ENCODE measurements around the gene P2RY11. TPM values are rescaled to one million over a fixed set of nuclear protein-coding genes. Genes with fewer than 3 reads are reported as not detected.

P2RY11 gene
- total RNA-seq, 1 experiment from 2014 or later, result 20.7 TPM

DNA sequence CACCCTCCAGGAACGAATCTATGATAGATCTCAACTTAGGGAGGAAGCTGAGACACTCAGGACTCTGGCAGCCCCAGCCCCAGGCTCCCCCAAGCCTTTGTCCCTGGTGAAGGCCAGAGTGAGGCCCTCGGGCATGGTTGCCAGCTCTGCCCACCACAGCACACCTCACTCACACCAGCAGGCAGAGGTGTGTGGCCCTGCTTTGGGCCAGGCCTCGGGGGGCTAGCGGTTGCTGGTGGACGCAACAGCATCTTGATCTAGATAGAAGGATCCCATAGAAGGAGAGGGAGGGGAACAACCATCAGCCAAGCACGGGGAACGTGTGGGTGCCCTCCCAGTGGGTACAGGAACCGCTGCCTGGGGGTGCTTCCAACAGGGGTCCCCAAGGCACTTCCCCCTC is 46.6 kb downstream of the P2RY11 start:
- TF ChIP-seq, protein P1, sequence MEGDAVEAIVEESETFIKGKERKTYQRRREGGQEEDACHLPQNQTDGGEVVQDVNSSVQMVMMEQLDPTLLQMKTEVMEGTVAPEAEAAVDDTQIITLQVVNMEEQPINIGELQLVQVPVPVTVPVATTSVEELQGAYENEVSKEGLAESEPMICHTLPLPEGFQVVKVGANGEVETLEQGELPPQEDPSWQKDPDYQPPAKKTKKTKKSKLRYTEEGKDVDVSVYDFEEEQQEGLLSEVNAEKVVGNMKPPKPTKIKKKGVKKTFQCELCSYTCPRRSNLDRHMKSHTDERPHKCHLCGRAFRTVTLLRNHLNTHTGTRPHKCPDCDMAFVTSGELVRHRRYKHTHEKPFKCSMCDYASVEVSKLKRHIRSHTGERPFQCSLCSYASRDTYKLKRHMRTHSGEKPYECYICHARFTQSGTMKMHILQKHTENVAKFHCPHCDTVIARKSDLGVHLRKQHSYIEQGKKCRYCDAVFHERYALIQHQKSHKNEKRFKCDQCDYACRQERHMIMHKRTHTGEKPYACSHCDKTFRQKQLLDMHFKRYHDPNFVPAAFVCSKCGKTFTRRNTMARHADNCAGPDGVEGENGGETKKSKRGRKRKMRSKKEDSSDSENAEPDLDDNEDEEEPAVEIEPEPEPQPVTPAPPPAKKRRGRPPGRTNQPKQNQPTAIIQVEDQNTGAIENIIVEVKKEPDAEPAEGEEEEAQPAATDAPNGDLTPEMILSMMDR (IDR thresholded peaks at IDR 0.05; ENCODE audit: unreplicated experiment), result no peak
- no peak for DNase-seq
- Mint-ChIP-seq H3K4me3 (ENCODE audit: low read depth, unreplicated experiment) (no peak overlapping the region), H3K36me3 (ENCODE audit: insufficient read depth, unreplicated experiment) (peaks cover 44% of the 10 kb centered on the region), H3K9me3 (ENCODE audit: low read depth, unreplicated experiment) (no peaks in the 10 kb centered on the region), H3K27me3 (ENCODE audit: unreplicated experiment) (no peaks in the 10 kb centered on the region), H3K27ac (ENCODE audit: unreplicated experiment) (no peak overlapping the region), H3K4me1 (ENCODE audit: low read depth, unreplicated experiment) (no peaks in the 10 kb centered on the region)
- CTCF ChIA-PET, result no interaction called here
- intact Hi-C loops (cut with micrococcal nuclease; ENCODE audit: unreplicated experiment), result no loop called here
- BruUV-seq (replicated peaks), result no TSS peak

GRCh38 chr19:10158485-10158884 is 47.0 kb downstream of the P2RY11 start:
- CTCF ChIA-PET, result no interaction called here
- no peak overlapping the region for H3K4me3 Mint-ChIP-seq (ENCODE audit: low read depth, unreplicated experiment)
- no peak overlapping the region for H3K27ac Mint-ChIP-seq (ENCODE audit: unreplicated experiment)
- DNase-seq, result no peak
- H3K4me1 Mint-ChIP-seq (ENCODE audit: low read depth, unreplicated experiment), result no peaks in the 10 kb centered on the region
- TF ChIP-seq, protein P1 (IDR thresholded peaks at IDR 0.05; ENCODE audit: unreplicated experiment), result no peak
- H3K36me3 Mint-ChIP-seq (ENCODE audit: insufficient read depth, unreplicated experiment), result peaks cover 48% of the 10 kb centered on the region
- no TSS peak for BruUV-seq (replicated peaks)
- no peaks in the 10 kb centered on the region for H3K27me3 Mint-ChIP-seq (ENCODE audit: unreplicated experiment)
- intact Hi-C loops (cut with micrococcal nuclease; ENCODE audit: unreplicated experiment), result no loop called here
- H3K9me3 Mint-ChIP-seq (ENCODE audit: low read depth, unreplicated experiment), result no peaks in the 10 kb centered on the region

GRCh38 chr19:10159610-10160009 is 48.1 kb downstream of the P2RY11 start:
- Mint-ChIP-seq H3K36me3 (ENCODE audit: insufficient read depth, unreplicated experiment) (peaks cover 44% of the 10 kb centered on the region), H3K27ac (ENCODE audit: unreplicated experiment) (no peak overlapping the region)

DNA sequence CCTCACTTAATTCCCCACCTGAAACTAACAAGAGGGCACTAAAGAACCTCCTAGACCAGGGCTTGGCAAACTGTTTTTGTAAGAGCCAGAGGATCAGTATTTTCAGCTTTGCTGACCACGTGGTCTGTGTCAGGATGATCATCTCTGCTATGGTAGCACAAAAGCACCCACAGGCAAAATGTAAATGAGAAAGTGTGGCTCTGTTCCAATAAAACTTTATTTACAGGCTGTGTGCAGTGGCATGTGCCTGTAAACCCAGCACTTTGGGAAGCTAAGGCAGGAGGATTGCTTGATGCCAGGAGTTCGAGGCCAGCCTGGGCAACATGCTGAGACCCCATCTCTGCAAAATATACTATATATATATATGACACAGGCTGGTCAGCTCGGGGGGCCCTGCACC is 52.0 kb downstream of the P2RY11 start:
- H3K4me3 Mint-ChIP-seq (ENCODE audit: low read depth, unreplicated experiment), result no peak overlapping the region
- TF ChIP-seq, protein P1 (IDR thresholded peaks at IDR 0.05; ENCODE audit: unreplicated experiment), result no peak
- intact Hi-C loops (cut with micrococcal nuclease; ENCODE audit: unreplicated experiment), result no loop called here
- no peak for DNase-seq
- H3K27ac Mint-ChIP-seq (ENCODE audit: unreplicated experiment), result no peak overlapping the region
- no TSS peak for BruUV-seq (replicated peaks)
- CTCF ChIA-PET, result no interaction called here
- H3K9me3 Mint-ChIP-seq (ENCODE audit: low read depth, unreplicated experiment), result no peaks in the 10 kb centered on the region
- no peaks in the 10 kb centered on the region for H3K4me1 Mint-ChIP-seq (ENCODE audit: low read depth, unreplicated experiment)
- peaks cover 46% of the 10 kb centered on the region for H3K36me3 Mint-ChIP-seq (ENCODE audit: insufficient read depth, unreplicated experiment)
- H3K27me3 Mint-ChIP-seq (ENCODE audit: unreplicated experiment), result no peaks in the 10 kb centered on the region

More at GRCh38 chr19:10159610-10160009, 48.1 kb downstream of the P2RY11 start:
- no peak for DNase-seq
- CTCF ChIA-PET, result no interaction called here
- Mint-ChIP-seq H3K27me3 (ENCODE audit: unreplicated experiment) (no peaks in the 10 kb centered on the region), H3K4me3 (ENCODE audit: low read depth, unreplicated experiment) (no peak overlapping the region), H3K9me3 (ENCODE audit: low read depth, unreplicated experiment) (no peaks in the 10 kb centered on the region), H3K4me1 (ENCODE audit: low read depth, unreplicated experiment) (no peaks in the 10 kb centered on the region)
- intact Hi-C loops (cut with micrococcal nuclease; ENCODE audit: unreplicated experiment), result no loop called here
- TF ChIP-seq, protein P1 (IDR thresholded peaks at IDR 0.05; ENCODE audit: unreplicated experiment), result no peak
- no TSS peak for BruUV-seq (replicated peaks)

Other genes with a start within 250 kb of the P2RY11 start
- gene OLFM2, start 175.2 kb upstream of the P2RY11 start, total RNA-seq (2022), result 11.2 and 14.9 TPM in 2 replicates
- gene COL5A3, start 101.2 kb upstream of the P2RY11 start, total RNA-seq (2022), result 0.26 and 0.49 TPM in 2 replicates
- not detected in 2 replicates for gene RDH8, start 98.2 kb upstream of the P2RY11 start, total RNA-seq (2022)
- gene SHFL, start 25.4 kb upstream of the P2RY11 start, total RNA-seq (2022), result 37.3 and 61.5 TPM in 2 replicates
- 0.59 and 1.2 TPM in 2 replicates for gene ANGPTL6, start 9.0 kb upstream of the P2RY11 start, total RNA-seq (2022)
- 52.2 and 56.4 TPM in 2 replicates for gene PPAN, start 5.3 kb upstream of the P2RY11 start, total RNA-seq (2022)
- 143 and 149 TPM in 2 replicates for gene EIF3G, start 8.2 kb downstream of the P2RY11 start, total RNA-seq (2022)
- gene DNMT1, start 83.3 kb downstream of the P2RY11 start, total RNA-seq (2022), result 133 and 139 TPM in 2 replicates
- 4.8 and 5.3 TPM in 2 replicates for gene S1PR2, start 119.6 kb downstream of the P2RY11 start, total RNA-seq (2022)
- 59.2 and 60.4 TPM in 2 replicates for gene MRPL4, start 140.5 kb downstream of the P2RY11 start, total RNA-seq (2022)
- gene ICAM1, start 159.4 kb downstream of the P2RY11 start, total RNA-seq (2022), result 91.0 and 147 TPM in 2 replicates
- gene ICAM4, start 175.3 kb downstream of the P2RY11 start, total RNA-seq (2022), result 1.6 and 1.7 TPM in 2 replicates
- gene ICAM5, start 178.3 kb downstream of the P2RY11 start, total RNA-seq (2022), result 0.61 and 1.3 TPM in 2 replicates
- 4.6 and 7.0 TPM in 2 replicates for gene ZGLP1, start 198.1 kb downstream of the P2RY11 start, total RNA-seq (2022)
- gene FDX2, start 204.3 kb downstream of the P2RY11 start, total RNA-seq (2022), result 18.7 and 18.9 TPM in 2 replicates
- gene RAVER1, start 221.8 kb downstream of the P2RY11 start, total RNA-seq (2022), result 38.5 and 43.2 TPM in 2 replicates
- 10.8 and 11.1 TPM in 2 replicates for gene ICAM3, start 227.9 kb downstream of the P2RY11 start, total RNA-seq (2022)

Data from Calu3 (cell line).